HG02610 (cell line): Measurements from ENCODE around the gene FGF7.
"Not testable (repeated sequence)": the region's sequence is repeated elsewhere in the genome, so short reads cannot be mapped to it uniquely, and the experiment has no call there.

Source experiments
- ATAC-seq: cut with Tn5 transposase; IDR thresholded peaks from one replicate; pipeline ENCODE4 v1.9.1; 2021; ENCODE audit warnings: mild to moderate bottlenecking, moderate library complexity; ENCODE audit not compliant: unreplicated experiment

The FGF7 gene

DNA sequence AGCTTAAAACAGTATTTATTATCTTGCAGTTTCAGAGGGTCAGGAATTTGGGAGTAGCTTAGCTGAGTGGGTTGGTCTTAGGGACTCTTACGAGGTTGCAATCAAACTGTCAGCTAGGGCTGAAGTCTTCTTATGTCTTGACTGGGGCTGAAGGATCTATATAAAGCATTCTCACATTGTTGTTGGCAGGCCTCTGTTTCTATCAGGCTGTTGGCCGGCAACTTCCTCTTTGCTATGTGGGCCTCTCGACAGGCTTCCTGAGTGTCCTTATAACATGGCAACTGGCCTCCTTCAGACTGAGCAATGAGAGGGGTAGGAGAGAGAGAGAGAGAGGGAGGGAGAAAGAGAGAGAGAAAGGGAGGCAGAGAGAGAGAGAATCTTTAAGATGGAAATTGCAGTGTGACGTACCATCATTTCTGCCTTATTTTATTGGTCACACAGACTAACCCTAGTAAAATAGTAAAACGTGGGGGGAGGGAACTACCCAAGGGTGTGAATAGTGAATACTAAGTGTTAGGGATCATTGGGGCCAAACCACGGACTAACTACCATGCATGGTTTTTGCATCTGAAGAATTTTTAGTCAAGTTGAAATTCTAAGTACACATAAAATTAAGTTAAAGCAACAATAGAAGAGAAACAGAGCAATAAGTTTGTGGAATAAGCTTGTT lies 16.1 kb downstream of the FGF7 start:
- peak; percentile 81 for ATAC-seq

DNA sequence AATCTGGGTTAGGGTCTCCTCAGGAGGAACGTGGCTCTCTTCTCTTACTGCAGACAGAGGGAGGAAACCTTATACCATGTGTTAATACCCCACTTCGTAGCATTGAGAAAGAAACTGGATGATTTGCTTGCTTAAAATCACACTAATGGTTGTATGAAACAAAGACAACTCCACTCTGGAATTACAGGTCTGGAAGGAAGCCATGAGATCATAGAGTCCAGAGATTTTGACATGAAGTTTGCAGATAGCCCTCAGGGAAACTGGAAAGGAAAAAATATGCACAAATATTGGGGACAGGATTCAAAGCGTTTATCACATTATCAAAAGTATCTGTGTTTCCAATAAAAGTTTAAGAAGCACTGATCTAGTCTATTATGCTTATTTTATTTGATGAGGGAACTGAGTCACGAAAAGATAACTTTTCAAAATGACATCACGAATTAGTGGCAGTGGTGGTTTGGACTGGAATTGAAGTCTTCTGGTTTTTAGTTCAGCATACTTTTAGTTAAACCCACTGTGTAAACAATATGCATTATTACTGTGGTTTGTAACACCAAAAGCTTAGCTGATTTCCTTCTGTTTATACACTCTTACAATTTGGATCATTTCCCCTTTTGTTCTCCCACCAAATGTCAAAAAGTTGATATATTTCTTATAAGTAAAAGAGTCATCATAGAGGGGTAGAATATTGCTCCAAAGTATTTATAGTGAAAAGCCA lies 16.8 kb downstream of the FGF7 start:
- no peak for ATAC-seq

DNA sequence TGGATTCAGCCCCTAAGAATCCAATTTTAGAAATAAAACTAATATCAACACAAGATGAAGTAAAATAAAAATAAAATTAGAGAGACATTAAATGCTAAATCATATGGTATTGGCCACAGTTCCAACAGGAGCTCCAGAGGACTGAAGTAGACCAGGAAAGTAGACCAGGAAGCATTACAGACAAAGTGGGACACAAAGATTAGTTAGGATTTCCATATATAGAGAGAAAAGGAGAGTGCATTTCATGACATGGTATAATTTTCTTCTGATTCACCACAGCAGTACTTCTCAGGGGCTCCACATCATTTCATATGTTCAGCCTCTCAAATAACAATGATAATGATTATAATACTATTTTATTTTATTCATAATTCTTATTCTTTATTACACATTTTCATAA lies 18.3 kb downstream of the FGF7 start:
- ATAC-seq, result no peak

DNA sequence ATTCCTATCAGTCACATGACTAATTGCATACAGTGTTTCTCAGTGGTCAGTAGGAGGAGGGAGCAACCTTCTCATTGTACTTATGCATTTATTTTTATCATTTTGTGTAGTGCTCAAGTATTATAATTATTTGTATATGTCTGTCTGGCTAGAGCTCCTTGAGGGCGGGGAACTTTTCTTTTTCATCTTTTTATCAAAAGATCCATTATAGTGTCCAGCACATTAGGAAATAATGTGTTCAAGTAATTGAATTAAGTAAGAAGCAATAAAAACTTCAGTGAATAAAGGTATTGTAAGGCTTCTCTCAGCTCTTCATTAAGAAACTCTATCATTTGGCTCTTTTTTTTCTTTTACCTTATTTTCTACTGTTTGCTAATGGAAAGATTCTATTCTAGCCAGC lies 18.8 kb downstream of the FGF7 start:
- ATAC-seq, result no peak

DNA sequence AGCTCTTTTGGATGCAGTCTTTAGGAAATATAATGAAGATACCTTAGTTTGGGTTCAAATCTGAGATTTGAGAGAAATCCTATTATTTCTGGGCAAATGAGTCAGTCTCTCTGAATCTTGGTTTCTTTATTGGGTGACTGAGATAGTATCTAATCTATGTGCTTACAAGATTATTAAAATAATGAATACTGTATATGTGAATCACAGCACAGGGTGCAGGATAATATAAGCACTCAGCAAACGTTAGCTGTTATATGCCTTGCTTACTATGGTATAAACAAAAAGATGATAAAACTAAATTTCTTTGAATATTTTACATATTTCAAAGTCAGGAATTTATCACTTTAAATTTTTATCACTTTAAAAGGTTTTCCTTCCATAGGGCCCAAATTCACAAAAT lies 29.6 kb downstream of the FGF7 start:
- no peak for ATAC-seq

DNA sequence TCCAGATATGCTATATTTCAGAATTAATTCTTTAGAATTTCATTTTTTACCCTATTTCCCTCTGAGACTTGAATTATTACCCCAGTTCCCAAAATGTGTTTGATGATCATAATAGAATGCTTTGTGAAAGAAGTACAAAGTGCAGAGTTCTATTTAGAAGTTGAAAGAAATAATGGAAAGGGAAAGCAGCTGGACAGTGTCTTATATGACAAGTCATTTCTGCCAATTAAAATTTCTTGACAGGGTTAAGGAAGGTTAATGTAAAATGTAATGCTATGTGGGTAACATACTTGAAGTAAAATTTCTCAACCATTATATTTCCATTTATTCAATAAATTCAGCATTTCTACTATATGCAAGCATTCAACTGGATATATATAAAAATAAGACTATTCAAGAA lies 33.1 kb downstream of the FGF7 start:
- no peak for ATAC-seq

DNA sequence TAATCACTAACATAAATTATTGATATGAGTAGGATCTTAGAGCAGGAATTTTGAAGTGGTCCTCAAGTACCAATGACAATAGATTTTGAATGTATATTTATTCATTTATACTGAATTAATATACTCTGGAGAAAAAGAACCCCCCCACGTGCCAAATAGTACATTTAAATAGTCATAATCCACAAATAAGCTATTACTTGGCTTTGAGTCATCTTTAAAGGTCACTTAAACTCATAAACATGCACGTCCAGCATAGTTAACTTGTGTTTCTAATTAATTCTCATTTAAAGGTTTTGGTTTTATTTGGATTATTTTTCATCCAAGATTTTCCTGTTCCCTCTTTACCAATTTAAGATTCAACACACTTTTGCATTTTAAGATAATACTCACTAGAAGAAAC lies 35.1 kb downstream of the FGF7 start:
- ATAC-seq, result no peak

DNA sequence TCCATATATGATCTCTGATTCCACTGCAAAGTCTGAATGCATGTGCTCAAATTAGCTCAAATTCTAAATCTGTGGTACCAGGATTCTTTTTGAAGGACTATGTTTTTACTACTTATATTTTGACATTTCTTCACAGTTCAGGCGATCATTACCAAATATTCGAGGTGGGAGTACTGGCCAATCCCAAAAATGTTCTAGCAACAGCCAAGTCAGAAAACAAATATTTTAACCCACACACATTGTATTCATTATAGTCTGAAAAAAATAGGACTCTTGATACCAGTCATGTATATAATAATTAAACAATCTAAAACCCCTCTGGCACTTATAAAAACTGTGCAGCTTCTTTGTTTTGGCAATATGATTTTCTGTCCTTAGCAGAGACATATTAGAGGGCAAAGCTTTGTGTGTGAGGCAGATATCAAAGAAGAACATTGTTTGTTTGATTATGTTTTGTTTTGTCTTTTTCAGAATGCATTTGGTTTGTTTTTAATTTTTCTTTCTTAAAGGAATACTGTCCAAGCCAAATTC lies 37.4 kb downstream of the FGF7 start:
- no peak for ATAC-seq

DNA sequence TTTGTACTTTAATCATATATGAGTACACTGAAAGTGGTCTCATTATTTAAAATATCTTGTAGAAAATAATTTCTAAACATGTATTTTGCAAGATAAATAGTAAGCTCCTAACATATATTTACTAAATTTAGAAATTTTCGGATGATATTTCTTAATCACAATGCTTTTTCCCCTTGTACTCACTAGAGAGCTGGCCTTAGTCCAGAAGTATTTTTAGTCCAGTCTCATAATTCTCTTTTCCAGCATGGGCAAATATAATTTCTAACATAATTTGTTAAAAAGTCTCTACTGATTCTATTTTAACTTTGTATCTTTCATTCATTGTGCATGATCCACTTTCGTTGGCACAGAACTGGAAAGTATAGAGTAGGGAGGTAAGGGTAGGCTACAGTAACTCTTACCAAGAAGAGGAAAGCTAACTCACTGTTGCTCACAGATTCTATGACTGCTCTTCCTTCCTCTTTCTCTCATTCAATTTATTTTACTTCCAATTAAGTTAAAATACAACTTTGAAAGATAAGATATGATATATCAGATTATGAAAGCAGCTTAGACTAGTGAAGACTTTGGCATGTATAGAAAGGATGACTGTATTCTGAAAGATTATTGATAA lies 39.3 kb downstream of the FGF7 start:
- no peak for ATAC-seq

DNA sequence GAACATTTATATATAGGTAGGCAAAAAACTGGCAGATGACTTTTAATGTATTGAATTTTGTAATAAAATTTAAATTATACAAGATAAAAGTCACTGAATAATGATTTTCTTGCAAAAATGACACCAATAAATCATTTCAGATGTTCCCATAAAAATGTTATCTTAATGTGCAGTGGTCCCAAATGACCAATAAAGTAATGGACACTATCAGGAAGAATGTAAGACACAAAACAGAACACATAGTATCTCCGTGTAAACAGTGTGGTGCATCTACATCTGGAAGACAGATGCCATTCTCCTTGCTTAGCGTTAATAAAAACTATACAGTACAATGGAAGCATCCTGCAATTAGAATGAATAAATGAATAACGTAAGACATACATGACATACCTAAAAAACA lies 41.5 kb downstream of the FGF7 start:
- no peak for ATAC-seq

DNA sequence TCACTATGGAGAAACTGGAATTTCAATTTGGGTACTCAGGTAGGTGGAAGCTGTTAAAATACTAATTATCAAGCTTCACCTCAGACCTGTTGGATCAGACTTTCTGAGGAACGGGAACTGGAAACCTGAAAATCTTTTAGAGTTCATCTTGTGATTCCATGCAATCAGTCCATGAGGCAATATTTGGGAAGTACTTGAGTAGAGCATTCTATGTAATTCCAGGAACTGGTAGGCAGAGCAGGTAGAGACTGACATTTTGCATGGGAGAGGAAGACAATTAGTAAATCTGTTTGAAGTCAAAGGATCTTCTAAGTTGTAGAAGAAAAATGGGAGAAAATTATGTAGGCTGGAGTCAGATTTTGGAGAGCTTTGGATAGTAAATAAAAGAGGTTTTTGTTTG lies 43.1 kb downstream of the FGF7 start:
- ATAC-seq, result no peak

DNA sequence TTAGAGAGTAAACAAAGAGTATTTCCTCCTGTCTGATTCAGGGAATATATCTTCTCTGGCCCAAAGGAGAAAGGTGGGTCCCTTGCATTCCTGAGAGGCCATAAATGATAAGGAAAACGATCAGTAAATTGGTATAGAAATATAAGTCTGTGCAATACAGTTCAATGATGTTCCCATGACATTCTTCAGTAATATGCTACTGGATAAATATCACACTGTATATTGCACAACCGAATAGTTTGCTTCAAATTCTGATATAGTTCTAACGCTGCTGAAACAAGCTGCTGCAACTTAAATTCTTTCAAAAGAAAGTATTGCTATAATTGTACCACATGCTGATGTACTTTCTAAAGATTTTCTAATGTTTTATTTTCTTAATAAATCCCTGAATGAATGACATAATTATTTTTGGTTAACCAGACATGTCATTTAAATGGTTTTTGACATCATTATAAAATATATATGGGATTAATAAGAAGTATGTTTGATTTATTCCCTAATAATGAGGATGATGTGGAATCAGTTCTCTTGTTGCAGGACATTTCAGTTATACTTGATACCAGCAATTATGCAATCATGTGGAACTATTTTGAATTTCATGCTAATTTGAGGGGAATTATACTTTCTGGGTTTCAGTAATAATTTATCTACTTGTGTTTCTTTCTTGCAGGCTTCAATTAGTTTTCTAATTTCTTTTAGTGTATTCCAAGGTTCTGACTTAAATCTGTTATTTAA lies 44.9 kb downstream of the FGF7 start:
- ATAC-seq, result no peak

DNA sequence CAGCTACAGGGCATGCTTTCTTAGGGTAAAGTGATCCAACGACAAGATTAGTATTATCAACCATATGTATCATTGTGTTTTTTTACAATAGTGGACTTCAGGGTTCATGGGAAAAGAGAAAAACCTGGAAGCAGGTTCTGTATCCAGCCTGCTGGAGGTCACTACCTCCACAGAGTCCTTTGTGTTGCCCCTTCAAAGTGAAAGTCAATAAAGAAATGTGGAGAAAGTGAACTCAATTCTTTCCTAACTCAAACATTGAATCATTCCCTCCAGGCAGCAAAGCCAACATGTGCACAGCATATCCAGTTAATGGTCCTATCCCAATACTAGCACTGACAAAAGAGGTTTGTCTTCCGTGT lies 45.4 kb downstream of the FGF7 start:
- ATAC-seq, result no peak

DNA sequence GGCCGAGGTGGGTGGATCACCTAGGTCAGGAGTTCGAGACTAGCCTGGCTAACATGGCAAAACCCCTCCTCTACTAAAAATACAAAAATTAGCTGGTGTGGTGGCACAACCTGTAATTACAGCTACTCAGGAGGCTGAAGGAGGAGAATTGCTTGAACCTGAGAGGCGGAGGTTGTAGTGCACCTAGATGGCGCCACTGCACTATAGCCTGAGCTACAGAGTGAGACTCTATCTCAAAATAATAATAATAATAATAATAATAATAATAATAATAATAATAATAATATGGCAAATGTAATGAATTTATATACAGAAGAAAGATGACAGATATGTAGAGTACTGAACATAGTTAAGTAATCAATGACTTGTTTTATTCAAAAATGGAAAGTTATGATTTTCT lies 48.2 kb downstream of the FGF7 start:
- ATAC-seq, result not testable (repeated sequence)

DNA sequence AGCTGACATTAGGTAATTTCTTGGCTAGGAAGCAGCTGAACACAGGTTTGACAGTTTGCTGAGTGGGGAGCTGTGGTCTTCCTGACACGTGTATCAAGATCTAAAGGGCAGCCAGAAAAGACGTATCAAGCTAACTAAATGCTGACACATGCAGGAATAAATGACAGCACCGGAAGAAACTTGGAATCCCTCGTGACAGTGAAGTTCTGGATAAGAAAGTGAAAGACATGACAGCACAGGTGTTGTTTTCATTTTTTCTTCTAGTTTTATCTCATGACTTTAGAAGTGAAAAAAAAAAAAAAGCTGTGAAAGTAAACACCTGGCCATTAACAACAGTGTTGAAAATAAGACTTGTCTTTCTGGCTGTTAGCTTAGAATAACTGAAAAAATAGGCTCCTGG lies 48.7 kb downstream of the FGF7 start:
- peak; percentile 81 for ATAC-seq

DNA sequence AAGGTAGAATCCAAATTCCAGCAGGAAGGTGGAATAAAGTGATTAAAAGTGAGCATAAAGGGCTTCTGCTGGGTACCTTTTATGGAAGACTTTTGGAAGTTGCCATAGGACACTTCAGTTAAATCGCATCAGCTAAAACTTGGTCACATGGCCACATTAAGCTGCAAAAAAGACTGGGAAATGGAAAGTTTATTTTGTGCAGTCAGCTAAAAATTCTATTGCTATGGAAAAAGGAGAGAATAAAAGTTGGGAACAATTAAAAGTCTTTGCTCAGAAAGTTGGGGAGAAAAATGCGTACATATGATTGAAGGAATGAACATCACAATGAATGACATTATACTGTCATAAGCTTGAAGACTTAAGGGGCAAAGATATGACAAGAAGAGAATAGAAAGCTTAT lies 49.3 kb downstream of the FGF7 start:
- ATAC-seq, result no peak

DNA sequence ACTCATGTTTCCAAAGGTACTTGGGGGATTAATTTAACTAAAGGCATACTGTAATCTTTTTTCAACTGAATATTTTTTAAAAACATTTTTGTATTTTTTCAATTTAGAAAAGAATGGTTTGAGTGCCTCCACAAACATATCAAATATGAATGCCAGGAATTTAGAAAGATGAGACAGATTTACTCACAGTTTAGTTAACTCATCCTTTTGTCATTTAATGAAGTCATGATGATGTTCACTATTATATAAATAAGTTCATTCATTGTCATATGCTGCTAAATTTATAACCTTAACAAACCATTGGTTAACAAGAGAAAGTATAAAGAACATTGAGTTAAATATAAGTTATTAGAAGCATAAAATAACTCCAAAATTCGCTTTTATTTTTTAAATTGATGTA lies 50.0 kb downstream of the FGF7 start:
- no peak for ATAC-seq

DNA sequence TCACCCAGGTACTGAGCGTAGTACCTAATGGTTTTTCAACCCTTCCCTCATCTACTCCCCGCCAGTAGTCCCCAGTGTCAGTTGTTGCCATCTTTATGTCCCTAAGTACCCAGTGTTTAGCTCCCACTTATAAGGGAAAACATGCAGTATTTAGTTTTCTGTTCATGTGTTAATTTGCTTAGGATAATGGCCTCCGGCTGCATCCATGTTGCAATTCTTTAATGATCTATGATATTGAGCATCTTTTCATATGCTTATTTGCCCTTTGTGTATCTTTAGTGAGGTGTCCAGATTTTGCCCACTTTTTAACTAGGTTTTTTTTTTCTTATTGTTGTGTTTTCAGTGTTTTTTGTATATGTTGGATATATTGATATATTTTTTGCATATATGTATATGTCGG lies 55.0 kb downstream of the FGF7 start:
- ATAC-seq, result not testable (repeated sequence)

DNA sequence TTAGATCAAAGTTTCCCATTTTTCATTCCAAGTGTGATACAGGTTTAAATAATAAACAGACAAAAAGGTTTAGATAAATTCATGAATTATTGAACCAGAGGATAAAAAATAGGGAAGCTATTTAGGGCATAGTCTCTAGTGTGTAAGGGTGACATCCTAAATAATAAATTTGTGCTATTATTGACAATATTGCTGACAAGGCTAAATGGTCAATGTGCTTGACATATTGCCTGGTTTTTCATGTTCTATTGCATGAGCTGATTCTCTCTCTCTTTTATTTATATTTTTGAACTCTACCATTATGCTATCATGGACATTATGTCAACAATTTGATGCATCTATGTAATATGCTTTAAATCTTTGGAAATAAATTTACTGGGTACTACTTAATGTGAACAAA lies 55.9 kb downstream of the FGF7 start:
- not testable (repeated sequence) for ATAC-seq

DNA sequence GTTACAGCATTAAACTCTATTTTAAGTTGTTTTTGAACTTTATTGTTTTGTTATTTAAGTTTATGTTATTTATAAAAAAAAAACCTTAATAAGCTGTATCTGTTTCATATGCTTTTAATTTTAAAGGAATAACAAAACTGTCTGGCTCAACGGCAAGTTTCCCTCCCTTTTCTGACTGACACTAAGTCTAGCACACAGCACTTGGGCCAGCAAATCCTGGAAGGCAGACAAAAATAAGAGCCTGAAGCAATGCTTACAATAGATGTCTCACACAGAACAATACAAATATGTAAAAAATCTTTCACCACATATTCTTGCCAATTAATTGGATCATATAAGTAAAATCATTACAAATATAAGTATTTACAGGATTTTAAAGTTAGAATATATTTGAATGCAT lies 62.4 kb downstream of the FGF7 start:
- ATAC-seq, result not testable (repeated sequence)

DNA sequence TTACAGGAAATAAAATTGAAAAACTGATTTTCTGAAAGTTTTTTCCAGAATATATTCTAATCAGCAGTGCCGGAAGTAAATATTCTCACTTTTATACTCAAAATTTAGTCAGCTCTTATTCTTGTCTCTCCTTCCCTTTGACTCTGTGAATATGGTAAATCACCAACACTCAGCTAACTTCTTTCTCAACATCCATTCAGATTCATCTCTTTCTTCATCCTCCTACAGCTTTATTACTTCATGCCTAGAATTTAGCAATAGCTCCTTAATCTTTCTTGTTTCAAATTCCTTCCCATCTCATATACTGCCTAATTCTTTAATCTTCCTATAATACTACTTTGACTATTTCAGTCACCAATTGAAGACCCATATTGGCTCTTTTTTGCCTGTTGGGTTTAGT lies 67.9 kb downstream of the FGF7 start:
- no peak for ATAC-seq

DNA sequence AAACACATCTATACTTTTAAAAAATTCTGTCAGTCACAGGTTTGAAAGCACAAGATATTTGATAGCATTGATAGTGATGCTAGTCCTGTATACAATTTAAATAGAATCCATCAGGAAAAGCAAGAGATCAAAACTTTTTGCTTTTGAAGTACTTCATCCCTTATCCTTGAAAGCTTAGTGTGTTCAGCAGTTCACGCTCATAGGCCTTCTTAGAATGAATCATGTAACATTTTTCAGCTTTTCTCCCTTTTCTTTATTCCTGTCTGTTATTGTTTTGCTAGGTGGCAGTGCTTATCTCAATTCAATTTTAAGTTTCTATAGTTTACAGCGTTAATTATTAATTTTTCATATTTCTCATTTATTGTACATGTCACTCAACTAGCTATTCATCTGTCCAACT lies 69.1 kb downstream of the FGF7 start:
- ATAC-seq, result no peak
